ENCODE data around the gene NOP58.

DNA sequence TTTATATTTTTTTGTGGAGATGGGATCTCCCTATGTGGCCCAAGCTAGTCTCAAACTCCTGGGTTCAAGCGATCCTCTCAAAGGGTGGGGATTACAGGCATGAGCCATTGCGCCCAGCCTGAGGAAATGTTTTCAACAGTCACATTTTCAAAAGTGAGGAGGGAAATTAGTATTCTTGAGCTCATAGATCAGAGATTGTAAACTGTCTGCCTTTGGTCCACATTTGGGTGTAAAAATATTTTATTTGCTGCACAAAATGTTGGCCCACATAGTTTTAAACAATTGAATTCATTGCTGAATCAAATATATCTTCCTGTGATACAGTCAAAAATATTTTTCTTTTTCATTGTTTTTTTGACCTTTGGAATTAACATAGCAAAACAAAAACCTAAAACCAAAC is 48.6 kb downstream of the NOP58 start:
- TF ChIP-seq, protein P1, sequence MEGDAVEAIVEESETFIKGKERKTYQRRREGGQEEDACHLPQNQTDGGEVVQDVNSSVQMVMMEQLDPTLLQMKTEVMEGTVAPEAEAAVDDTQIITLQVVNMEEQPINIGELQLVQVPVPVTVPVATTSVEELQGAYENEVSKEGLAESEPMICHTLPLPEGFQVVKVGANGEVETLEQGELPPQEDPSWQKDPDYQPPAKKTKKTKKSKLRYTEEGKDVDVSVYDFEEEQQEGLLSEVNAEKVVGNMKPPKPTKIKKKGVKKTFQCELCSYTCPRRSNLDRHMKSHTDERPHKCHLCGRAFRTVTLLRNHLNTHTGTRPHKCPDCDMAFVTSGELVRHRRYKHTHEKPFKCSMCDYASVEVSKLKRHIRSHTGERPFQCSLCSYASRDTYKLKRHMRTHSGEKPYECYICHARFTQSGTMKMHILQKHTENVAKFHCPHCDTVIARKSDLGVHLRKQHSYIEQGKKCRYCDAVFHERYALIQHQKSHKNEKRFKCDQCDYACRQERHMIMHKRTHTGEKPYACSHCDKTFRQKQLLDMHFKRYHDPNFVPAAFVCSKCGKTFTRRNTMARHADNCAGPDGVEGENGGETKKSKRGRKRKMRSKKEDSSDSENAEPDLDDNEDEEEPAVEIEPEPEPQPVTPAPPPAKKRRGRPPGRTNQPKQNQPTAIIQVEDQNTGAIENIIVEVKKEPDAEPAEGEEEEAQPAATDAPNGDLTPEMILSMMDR (IDR thresholded peaks at IDR 0.05): no peak
- no peak for TF ChIP-seq POLR2AphosphoS5 (IDR thresholded peaks at IDR 0.05)

Data from breast epithelium (tissue), 3 donors.